HG03565 (cell line): ENCODE data around the gene NDUFS6.

Experiments
- ATAC-seq: cut with Tn5 transposase; IDR thresholded peaks from one replicate; pipeline ENCODE4 v1.9.1; 2021; ENCODE audit warnings: mild to moderate bottlenecking, moderate library complexity; ENCODE audit not compliant: unreplicated experiment

NDUFS6 gene

GRCh38 chr5:1801222-1801966 is at the start of gene NDUFS6:
Gene NDUFS6, plus strand, starts transcription at chr5:1801407. Its CDS starts 11 bp downstream, at chr5:1801418.
- peak; percentile 45 for ATAC-seq

GRCh38 chr5:1751864-1752822 is 49.1 kb upstream of the NDUFS6 start:
- no peak for ATAC-seq

DNA sequence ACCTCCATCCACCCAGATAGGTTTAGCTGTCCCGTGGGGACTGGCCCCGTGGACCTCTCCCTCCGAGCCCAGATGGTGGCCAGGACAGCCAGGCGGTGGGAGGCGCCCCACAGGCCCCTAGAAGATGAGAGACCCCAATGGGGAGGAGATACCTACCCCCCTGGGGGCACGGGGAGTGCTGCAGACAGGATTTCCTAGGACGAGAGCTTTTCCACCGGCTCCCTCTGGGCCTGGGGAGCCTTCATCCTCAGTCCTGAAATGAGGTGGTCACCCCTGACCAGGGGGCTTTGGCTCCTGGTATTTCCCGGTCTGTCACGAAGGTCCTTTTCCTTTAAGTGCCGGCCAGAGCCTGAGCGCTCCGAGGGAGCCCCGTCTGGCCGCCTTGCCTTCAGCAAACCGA is 48.3 kb upstream of the NDUFS6 start:
- ATAC-seq, result no peak

DNA sequence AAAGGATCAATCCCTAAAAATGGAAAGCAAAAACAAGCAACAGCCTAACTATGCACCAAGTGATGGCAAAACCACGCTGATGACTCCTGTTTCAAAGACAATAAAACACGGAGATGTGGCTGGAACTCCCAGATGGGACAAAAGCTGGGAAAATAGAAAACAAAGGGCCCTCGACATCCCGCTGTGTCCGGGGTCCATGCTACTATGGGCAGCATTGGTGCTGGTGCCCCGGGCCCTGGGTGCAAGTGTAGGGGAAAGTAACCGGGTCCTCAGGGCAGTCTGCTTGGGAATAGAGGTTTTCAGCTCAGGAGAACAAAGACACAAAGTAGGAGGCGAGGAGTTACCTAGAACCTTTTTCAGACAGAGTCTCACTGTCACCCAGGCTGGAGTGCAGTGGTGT is 47.7 kb upstream of the NDUFS6 start:
- ATAC-seq, result no peak

DNA sequence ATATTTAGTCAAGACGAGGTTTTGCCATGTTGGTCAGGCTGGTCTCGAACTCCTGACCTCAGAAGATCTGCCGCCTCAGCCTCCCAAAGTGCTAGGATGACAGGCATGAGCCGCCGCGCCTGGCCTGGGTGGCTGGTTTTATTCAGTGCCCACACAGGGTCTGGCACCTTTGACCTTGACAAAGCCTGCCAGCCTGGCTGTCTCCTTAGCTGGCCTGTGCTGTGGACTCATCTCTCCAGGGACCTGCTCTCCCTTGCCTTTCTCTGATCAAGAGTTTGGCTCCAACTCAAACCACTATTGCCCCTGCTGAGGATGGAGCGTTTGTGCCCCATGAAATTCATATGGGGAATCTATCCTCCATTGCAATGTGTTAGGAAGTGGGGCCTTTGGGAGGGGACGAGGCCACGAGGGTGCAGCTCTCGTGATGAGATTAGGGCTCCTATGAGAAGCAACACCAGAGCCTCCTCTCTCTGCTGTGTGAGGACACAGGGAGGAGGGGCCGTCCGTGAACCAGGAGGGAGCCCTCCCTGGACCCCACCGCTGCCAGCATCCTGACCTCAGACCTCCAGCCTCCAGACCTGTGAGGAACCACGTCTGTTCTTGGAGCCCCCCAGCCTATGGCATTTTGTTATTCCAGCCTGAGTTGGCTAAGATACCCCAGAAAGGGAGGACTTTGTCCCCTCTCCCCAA is 46.5 kb upstream of the NDUFS6 start:
- no peak for ATAC-seq

GRCh38 chr5:1755321-1755949 is 45.8 kb upstream of the NDUFS6 start:
- no peak for ATAC-seq

DNA sequence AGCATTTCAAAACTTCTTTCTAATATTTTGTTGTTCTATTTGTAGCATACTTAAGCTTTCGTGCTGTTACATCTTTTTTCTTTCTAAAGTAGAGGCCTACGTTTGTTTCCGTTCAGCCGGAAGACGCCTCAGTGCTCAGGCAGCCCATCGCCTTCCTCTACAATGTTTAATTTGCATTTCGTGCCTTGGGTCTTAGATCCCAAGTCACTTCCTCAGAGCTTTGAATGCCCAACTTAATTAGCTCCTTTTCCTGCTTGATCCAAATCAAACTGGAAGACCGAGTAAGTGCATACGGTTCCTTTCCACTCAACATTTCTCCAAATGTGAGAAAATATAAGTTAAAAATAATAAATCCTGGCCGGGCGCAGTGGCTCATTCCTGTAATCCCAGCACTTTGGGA is 44.7 kb upstream of the NDUFS6 start:
- no peak for ATAC-seq

DNA sequence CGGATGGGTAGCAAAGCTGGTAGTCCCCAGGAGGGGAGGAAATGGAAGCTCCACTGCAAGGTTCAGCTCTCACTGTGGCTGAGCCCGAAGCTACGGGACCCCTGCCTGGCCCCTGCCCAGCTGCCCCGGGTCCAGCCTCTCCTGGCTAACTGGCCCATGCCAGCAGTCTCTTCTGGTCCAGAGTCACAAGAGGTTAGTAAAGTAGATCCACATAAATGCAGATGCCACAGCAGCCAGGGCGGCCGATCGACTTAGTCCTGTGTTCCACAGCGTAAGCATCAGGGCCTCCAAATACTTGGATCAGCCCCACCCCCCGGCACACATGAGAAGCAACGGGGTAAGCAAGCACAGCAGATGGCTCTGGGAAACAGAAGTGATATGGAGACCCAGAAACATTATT is 43.7 kb upstream of the NDUFS6 start:
- ATAC-seq, result no peak

DNA sequence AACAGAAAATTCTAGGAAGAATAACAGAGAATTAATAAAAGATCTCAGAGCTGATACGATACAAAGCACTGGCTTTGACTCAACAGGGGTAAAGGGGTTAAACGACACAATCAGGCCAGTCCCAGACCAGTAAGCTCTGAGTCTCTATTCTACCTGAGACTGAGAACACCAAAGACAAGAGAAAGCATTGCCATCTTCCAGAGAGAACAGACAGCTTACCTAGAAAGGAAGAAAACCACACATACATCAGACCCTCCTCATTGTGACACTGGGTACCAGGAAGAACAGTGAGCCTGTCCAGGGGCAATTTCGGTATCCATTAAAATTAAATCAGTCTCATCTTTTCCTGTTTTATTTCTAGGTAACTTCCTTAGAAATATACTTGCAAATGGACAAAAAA is 42.6 kb upstream of the NDUFS6 start:
- ATAC-seq, result no peak

- no peak for ATAC-seq
These were observed 41.7 kb upstream of the NDUFS6 start for GRCh38 chr5:1759378-1759970.

- no peak for ATAC-seq
These were observed 41.0 kb upstream of the NDUFS6 start for GRCh38 chr5:1760231-1760630.

GRCh38 chr5:1760656-1761452 is 40.4 kb upstream of the NDUFS6 start:
- ATAC-seq, result no peak

DNA sequence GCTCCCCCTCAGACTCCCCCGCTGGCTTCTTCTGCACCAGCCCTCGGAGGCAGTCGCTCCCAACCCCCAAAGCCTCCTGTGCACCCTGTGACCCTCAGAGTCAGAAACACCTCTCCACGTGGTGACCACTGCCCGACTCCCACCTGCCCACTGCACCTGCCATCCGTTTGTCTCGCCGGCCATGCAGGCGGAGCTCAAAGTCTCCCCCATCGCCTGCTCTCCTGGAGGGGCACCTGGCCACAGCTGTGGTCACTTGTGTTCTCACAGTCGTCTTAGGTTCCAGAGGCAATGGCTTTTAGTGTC is 39.8 kb upstream of the NDUFS6 start:
- ATAC-seq, result no peak

DNA sequence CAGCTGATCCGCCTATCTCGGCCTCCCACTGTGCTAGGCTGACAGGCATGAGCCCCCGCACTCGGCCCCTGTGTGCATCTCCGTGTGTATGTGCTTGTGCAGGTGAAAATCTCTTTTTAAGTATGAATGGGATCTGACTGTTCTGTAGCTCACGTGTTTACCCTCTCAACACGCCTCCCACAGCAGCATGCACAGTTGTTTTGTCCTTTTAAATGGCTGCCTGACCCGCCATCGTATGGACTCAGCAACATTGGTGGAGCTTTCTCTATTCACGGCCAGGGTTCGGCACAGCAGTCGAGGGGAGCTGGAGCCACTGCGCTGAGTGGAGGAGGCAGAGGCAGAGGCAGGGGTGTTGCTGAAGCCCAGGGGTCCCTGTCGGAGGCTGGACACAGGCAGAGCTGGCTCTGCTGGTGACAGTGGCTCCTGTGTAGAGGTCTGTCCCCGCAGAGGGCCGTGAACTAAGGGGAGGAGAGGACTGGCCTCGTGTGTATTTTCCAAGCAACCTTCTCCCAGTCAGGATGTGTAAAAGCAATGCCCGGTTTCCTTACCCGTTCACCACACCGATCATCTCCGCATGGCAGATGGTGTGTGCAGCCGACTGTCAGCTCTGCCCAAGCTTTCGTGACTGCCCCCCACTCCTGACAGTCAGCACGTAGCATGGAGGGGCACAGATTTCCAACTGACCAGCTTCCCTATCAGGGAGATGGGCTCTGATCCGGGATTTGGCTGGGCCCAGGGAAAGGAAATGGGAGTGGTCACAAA is 38.9 kb upstream of the NDUFS6 start:
- ATAC-seq, result no peak

DNA sequence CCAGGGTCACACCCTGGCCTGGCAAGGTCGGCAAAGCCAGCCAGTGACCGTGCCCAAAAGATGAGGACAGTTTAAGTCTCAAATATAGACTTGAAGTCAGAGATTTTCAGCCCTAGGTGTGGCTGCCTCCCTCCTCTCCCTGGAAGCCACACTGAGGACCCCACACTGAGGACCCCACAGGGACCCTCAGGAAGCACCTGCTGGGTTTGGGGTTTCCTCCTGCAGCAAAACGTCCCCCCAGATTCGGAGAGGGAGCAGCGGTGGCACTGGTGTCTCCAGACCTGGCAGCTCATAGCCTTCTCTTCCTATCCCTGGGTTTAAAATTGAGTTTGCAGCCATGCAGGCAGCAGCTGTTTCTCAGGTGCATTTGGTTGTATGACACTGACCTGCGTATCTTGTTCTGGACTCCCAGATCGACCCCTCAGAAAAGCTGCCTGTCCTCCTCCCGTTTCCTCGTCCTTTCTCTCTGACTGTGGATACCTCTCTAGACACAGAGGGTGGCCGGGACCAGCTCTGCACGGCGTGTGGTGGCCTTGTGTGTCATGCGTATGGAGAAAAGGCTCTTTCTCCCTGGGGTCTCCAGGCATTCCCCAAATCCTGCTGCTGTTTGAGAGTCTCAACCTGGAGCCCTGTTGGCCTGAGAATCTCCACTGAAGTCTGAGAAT is 38.2 kb upstream of the NDUFS6 start:
- no peak for ATAC-seq

DNA sequence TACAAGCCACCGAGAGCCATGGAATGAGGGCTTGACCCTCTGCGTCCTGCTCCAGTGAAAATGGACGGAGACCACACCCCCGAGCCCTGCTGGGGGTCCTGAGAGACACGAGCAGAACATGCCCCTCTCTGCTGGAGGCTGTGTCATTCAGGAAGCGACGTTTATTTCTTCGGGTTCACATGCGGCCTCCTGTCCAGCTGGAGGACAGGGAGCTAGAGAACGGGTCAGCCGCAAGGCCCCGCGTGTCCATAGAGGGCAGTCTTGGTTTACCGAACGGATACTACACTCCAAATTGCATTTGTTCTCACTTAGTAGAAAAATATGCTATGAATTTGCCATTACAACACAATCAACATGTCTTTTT is 37.7 kb upstream of the NDUFS6 start:
- no peak for ATAC-seq

DNA sequence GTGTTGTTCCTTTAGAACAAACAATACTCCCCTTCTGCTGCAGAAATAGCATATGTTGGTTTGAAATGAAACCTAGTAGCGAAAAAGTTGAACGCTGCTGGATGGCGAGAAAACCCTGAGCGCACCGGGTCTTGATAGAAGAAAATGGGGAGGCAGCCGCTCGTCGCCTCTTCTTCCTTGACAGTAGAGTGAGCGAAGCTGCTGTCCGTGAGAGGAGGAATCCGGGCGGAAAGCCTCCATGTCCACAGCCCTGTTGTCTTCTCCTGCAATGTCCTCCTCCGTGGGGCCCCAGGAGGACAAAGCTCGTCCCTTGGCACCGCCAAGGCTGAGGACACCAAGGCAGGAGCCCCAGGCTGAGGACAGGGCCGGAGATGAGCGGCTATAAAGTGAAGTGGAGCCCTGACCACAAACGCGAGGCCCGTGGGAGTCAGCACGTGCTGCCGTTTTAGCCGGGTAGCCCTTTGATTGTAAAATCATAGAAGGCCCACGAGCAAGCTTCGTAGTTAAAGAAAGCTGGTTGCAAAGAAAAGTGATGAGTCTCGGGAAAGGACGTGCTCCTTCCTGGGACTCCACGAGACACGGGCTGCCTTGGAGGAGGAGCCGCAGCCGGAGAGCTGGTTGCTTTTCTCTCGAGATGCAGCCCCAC is 37.1 kb upstream of the NDUFS6 start:
- no peak for ATAC-seq

DNA sequence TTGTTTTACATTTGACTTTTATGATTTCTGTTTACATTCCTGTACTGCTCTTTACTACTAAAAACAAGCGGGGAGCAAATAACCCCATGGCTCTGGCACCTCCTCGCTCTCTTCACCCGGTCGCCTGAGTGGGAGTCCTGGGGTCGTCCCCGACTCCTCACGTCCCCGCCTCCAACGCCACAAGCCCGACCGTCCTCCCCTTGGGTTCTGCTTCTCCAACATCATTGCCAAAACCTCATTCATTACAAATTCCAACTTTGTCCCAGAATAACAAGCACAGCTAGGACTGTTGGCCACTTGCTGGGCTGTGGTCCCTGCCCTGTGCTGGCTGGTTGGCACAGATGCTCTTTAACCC is 36.6 kb upstream of the NDUFS6 start:
- no peak for ATAC-seq
